ENCODE data around the gene WSB1. TPM values are rescaled to one million over a fixed set of nuclear protein-coding genes. Genes with fewer than 3 reads are reported as not detected.

WSB1 gene
- polyA plus RNA-seq, 1 of the 3 experiments (the other 2 are of a cell fraction), result 261 TPM

DNA sequence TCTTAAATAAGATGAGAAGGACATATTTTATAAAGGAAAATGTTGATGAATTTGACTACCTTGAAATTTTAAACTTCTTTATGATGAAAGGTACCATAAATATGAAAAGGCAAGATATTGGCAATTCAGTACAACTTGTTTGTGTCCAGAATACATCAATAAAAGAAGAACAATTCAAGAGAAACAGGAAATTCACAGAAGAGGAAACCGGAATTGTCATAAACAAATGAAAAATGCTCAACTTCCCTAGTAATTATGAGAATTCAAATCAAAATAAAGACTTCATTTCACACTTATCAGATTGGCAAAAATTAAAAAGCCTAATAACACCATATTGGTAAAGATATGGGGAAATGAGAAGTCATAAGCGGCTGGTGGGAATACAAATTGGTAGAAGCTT lies 54.3 kb downstream of the WSB1 start:
- Histone ChIP-seq H3K27me3 (ENCODE audit: insufficient read depth) (no peaks in the 10 kb centered on the region), H3F3A (replicated peaks; ENCODE audit: insufficient read depth) (peaks cover 5% of the 10 kb centered on the region), H2AFZ (ENCODE audit: low read depth) (no peak overlapping the region), H3K79me2 (ENCODE audit: insufficient read depth) (peaks cover 6% of the 10 kb centered on the region; the same call in 1 of the 2 replicates), H3K9ac (no peak overlapping the region), H3K9me2 (no peaks in the 10 kb centered on the region), H3K36me3 (replicated peaks in 1 of 2; ENCODE audit: control insufficient read depth in 1 of 2, insufficient read depth in 2 of 2, low read length in 1 of 2) (peaks cover 0 to 8% of the 10 kb centered on the region in 2 experiments), H3K27ac (ENCODE audit: low read depth in 2 of 2, low read length in 1 of 2) (no peak overlapping the region), H3K9me3 (no peaks in the 10 kb centered on the region), H4K20me1 (ENCODE audit: insufficient read depth) (no peaks in the 10 kb centered on the region), H3K4me1 (ENCODE audit: control insufficient read depth in 1 of 2, insufficient read depth in 2 of 2, low read depth in 1 of 2, low read length in 1 of 2) (peaks cover 6 to 8% of the 10 kb centered on the region in 2 experiments; a peak in 2 of 4 replicates), H3K4me2 (no peak overlapping the region), H3K4me3 (ENCODE audit: low read depth in 2 of 2, low read length in 1 of 2) (no peak overlapping the region)
- DNase-seq, result no peak
- CTCF ChIA-PET, result interaction anchor here (0.6 to 1.0 kb wide), 3 partner anchors 112 to 306 kb away, joined by 3 to 4 read pairs (median 3); no protein-coding TSS in a partner anchor
- TF ChIP-seq NFIC (IDR thresholded peaks at IDR 0.05; ENCODE audit: borderline replicate concordance) (no peak), CHD2 (IDR thresholded peaks at IDR 0.05; ENCODE audit: low read length, partially characterized antibody) (no peak), NRF1 (IDR thresholded peaks at IDR 0.05; ENCODE audit: low read depth, low read length) (no peak), TAF1 (IDR thresholded peaks at IDR 0.05; ENCODE audit: borderline replicate concordance, low read depth, low read length) (no peak), EP300 (IDR thresholded peaks at IDR 0.05; ENCODE audit: borderline replicate concordance in 1 of 2, low read depth in 1 of 2, low read length in 1 of 2) (no peak), RFX5 (IDR thresholded peaks at IDR 0.05; ENCODE audit: low read length) (no peak)
- TF ChIP-seq, protein P1, sequence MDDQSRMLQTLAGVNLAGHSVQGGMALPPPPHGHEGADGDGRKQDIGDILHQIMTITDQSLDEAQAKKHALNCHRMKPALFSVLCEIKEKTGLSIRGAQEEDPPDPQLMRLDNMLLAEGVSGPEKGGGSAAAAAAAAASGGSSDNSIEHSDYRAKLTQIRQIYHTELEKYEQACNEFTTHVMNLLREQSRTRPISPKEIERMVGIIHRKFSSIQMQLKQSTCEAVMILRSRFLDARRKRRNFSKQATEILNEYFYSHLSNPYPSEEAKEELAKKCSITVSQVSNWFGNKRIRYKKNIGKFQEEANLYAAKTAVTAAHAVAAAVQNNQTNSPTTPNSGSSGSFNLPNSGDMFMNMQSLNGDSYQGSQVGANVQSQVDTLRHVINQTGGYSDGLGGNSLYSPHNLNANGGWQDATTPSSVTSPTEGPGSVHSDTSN (IDR thresholded peaks at IDR 0.05), result no peak
- WGBS (ENCODE audit: low lambda C conversion rate), result 90% methylated on average over 2 of the region's 2 CpGs
- POLR2A ChIA-PET, result no interaction called here

DNA sequence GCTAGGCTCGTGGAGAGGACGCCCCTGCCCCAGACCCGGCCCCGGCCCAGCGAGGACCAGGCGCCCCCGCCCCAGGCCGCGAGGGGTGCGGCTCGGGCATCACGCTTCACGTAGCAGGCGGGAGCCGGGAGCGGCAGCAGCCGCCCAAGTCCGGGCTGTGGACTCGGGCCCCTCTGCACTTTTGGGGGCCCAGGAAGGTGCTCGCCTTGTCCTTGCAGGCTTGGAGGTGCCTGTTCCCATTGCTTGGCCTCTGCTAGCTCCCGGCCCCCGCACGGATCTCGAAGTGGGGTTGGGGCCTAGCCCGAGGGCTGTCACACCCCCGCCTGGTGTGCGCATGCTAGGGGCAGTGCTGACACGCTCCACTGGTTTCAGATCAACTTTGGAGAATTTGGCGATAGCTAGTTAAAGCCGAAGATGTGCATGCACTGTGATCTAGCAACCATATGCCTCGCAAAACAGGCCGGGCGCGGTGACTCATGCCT lies 55.7 kb downstream of the WSB1 start:
- no peak for TF ChIP-seq TEAD4 (IDR thresholded peaks at IDR 0.05; ENCODE audit: borderline replicate concordance, insufficient read depth)
- no peak for TF ChIP-seq POLR2AphosphoS5 (IDR thresholded peaks at IDR 0.05; ENCODE audit: low read depth, low read length)
- no peak for TF ChIP-seq GATA2 (CRISPR knock-in tag; IDR thresholded peaks at IDR 0.05)
- no peak for TF ChIP-seq JUND (IDR thresholded peaks at IDR 0.05)
- no peak for TF ChIP-seq SMC3 (IDR thresholded peaks at IDR 0.05; ENCODE audit: low read depth, low read length)
- ChIA-PET CTCF (interaction anchor here (1.1 to 1.2 kb wide), 3 partner anchors 9 to 295 kb away, joined by 3 read pairs; no protein-coding TSS in a partner anchor), POLR2A (no interaction called here)
- Histone ChIP-seq H3K9ac (no peak overlapping the region), H3K27ac (ENCODE audit: low read depth in 2 of 2, low read length in 1 of 2) (no peak overlapping the region), H3K27me3 (ENCODE audit: insufficient read depth) (no peaks in the 10 kb centered on the region), H4K20me1 (ENCODE audit: insufficient read depth) (no peaks in the 10 kb centered on the region), H3K4me2 (no peak overlapping the region), H3K9me2 (no peaks in the 10 kb centered on the region), H3K9me3 (no peaks in the 10 kb centered on the region), H3K4me3 (ENCODE audit: low read depth in 2 of 2, low read length in 1 of 2) (no peak overlapping the region), H3F3A (replicated peaks; ENCODE audit: insufficient read depth) (peaks cover 5% of the 10 kb centered on the region), H3K79me2 (ENCODE audit: insufficient read depth) (peaks cover 10% of the 10 kb centered on the region; the same call in 1 of the 2 replicates), H3K36me3 (replicated peaks in 1 of 2; ENCODE audit: control insufficient read depth in 1 of 2, insufficient read depth in 2 of 2, low read length in 1 of 2) (peaks cover 0 to 8% of the 10 kb centered on the region in 2 experiments), H2AFZ (ENCODE audit: low read depth) (no peak overlapping the region), H3K4me1 (ENCODE audit: control insufficient read depth in 1 of 2, insufficient read depth in 2 of 2, low read depth in 1 of 2, low read length in 1 of 2) (peaks cover 0 to 11% of the 10 kb centered on the region in 2 experiments; a peak in 1 of 4 replicates)
- WGBS (ENCODE audit: low lambda C conversion rate), result 98% methylated on average over 6 of the region's 34 CpGs
- no peak for DNase-seq
